Neural cell (in vitro differentiated cells): ENCODE measurements around the gene GRID1. TPM values are rescaled to one million over a fixed set of nuclear protein-coding genes. Genes with fewer than 3 reads are reported as not detected.

Experiments used
- H2AFZ ChIP-seq: fragments of 200-600, 300-800 bp; sonication (generic), shearing (Covaris generic); 2 replicates; pipeline ENCODE4 v1.6.0; 2014; ENCODE audit warnings: low read depth, mild to moderate bottlenecking, antibody characterized with exemption, low read length, moderate library complexity
- H3F3A ChIP-seq: fragments of 200-600 bp; shearing (Covaris generic); 2 replicates; pipeline ENCODE4 v1.6.1; 2016; ENCODE audit warnings: mild to moderate bottlenecking, moderate library complexity, mixed read lengths, antibody characterized with exemption, low read length; ENCODE audit not compliant: insufficient read depth, poor library complexity, severe bottlenecking
- H3K27ac ChIP-seq: fragments of 200-600, 300-800 bp; sonication (generic), shearing (Covaris generic); 2 replicates; pipeline ENCODE4 v1.5.1; 2014; ENCODE audit warnings: mild to moderate bottlenecking, low read length, moderate library complexity
- H3K27me3 ChIP-seq: fragments of 300-800, 200-600 bp; sonication (generic), shearing (Covaris generic); 2 replicates; pipeline ENCODE4 v1.6.0; 2014; ENCODE audit warnings: mild to moderate bottlenecking, low read depth, low read length, moderate library complexity; ENCODE audit not compliant: insufficient read depth
- H3K36me3 ChIP-seq: fragments of 300-800, 200-600 bp; sonication (generic), shearing (Covaris generic); 2 replicates; pipeline ENCODE4 v1.5.1; 2014; ENCODE audit warnings: mild to moderate bottlenecking, antibody characterized with exemption, low read length, moderate library complexity; ENCODE audit not compliant: insufficient read depth
- H3K4me2 ChIP-seq: fragments of 300-800, 200-600 bp; sonication (generic), shearing (Covaris generic); 2 replicates; pipeline ENCODE4 v1.6.0; 2014; ENCODE audit warnings: mild to moderate bottlenecking, low read length
- H3K4me3 ChIP-seq: fragments of 300-800, 200-600 bp; sonication (generic), shearing (Covaris generic); 2 replicates; pipeline ENCODE4 v1.5.1; 2014; ENCODE audit warnings: mild to moderate bottlenecking, low read length, moderate library complexity
- H3K79me2 ChIP-seq: fragments of 200-600 bp; shearing (Covaris generic); replicated peaks from 2 replicates; pipeline ENCODE4 v1.6.0; 2014; ENCODE audit warnings: mild to moderate bottlenecking, low read length, moderate library complexity; ENCODE audit not compliant: insufficient read depth
- H3K9ac ChIP-seq: fragments of 300-800, 200-600 bp; sonication (generic), shearing (Covaris generic); 2 replicates; pipeline ENCODE4 v1.6.1; 2016; ENCODE audit warnings: mild to moderate bottlenecking, low read length, mixed read lengths
- H3K9me2 ChIP-seq: fragments of 200-600 bp; shearing (Covaris generic); 2 replicates; pipeline ENCODE4 v1.6.1; 2016; ENCODE audit warnings: mild to moderate bottlenecking, low read length, mixed read lengths; ENCODE audit not compliant: insufficient read depth
- H3K9me3 ChIP-seq: fragments of 200-600, 300-800 bp; sonication (generic), shearing (Covaris generic); 2 replicates; pipeline ENCODE4 v1.6.1; 2016; ENCODE audit warnings: mild to moderate bottlenecking, mixed run types, low read length, moderate library complexity, mixed read lengths
- H4K20me1 ChIP-seq: fragments of 200-600 bp; shearing (Covaris generic); 2 replicates; pipeline ENCODE4 v1.6.1; 2016; ENCODE audit warnings: mild to moderate bottlenecking, mixed run types; ENCODE audit not compliant: insufficient read depth
- EP300 ChIP-seq: fragments of 450-650 bp; conservative IDR thresholded peaks from 2 replicates; pipeline ENCODE4 v1.6.1; 2014; ENCODE audit warnings: antibody characterized with exemption, mild to moderate bottlenecking, moderate library complexity; ENCODE audit not compliant: poor library complexity, severe bottlenecking
- EZH2 ChIP-seq: fragments of 200-600, 300-800 bp; shearing (Covaris generic), sonication (generic); IDR thresholded peaks from 2 replicates; pipeline ENCODE4 v1.6.1; 2014; ENCODE audit warnings: antibody characterized with exemption, low read length, borderline replicate concordance, mild to moderate bottlenecking; ENCODE audit not compliant: insufficient read depth, poor library complexity, severe bottlenecking
- MXI1 ChIP-seq: fragments of 450-650 bp; conservative IDR thresholded peaks from 2 replicates; pipeline ENCODE4 v1.6.1; 2014; ENCODE audit warnings: antibody characterized with exemption, mild to moderate bottlenecking; ENCODE audit not compliant: poor library complexity, severe bottlenecking
- POLR2AphosphoS5 ChIP-seq: IDR thresholded peaks from 2 replicates; pipeline ENCODE4 v1.6.1; 2012
- RAD21 ChIP-seq: fragments of 450-650 bp; conservative IDR thresholded peaks from 2 replicates; pipeline ENCODE4 v1.6.1; 2014; ENCODE audit warnings: antibody characterized with exemption, mild to moderate bottlenecking, moderate library complexity
- SMC3 ChIP-seq: fragments of 450-650 bp; conservative IDR thresholded peaks from 2 replicates; pipeline ENCODE4 v1.6.1; 2014; ENCODE audit warnings: antibody characterized with exemption, mild to moderate bottlenecking, moderate library complexity; ENCODE audit not compliant: poor library complexity
- TAF1 ChIP-seq: IDR thresholded peaks from 2 replicates; pipeline ENCODE4 v1.6.1; 2012; ENCODE audit warnings: low read depth
- polyA plus RNA-seq: library from polyadenylated mRNA; depleted of rRNA; stranded (reverse); fragments of >200 nt; gene quantifications from 2 replicates; pipeline ENCODE4 v1.2.3, GENCODE V29; 2014
- TF ChIP-seq, protein P1 (sequence below): IDR thresholded peaks from 2 replicates; pipeline ENCODE4 v1.6.1; 2012; ENCODE audit warnings: borderline replicate concordance
- TF ChIP-seq, protein P2 (sequence below): fragments of 450-650 bp; IDR thresholded peaks from 2 replicates; pipeline ENCODE4 v1.5.1; 2014; ENCODE audit warnings: antibody characterized with exemption, mild to moderate bottlenecking, moderate library complexity; ENCODE audit not compliant: poor library complexity, severe bottlenecking

GRID1 gene
- polyA plus RNA-seq, 1 donor from 2014 or later = 7.3 TPM

DNA sequence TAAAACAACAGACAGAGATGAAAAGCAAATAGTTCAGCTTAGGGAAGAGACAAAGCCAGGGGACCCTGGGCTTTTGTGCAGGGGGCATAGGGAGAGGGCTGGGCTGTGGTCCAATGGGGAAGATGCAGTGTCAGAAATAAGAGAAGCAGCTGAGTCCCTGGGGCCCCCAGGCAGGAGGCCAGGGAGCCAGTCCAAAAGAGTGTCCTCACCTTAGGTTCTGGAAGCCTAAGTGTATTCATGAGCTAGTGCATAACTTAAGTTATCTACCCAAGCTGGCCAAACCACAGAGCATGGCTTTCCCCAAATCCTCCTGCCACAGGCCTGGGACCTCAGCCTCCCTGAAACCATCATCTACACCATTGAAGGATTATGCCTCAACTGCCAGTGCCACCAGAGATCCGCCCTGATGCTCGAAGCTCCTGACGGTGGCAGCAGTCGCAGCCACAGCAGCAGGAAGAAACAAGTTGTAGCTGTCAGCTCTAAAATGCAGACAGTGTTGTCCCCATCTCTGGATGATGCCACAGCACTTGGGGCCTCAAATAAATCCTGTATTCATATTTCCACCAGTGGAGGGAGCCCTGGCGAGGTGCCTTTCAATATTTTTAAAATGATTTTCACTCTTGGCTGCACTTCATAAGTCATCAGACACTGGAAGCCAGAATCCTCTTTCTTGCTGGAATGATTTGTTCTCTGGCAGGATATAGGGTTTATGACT lies 574.6 kb downstream of the GRID1 start:
- no peak overlapping the region for H3K9ac ChIP-seq

DNA sequence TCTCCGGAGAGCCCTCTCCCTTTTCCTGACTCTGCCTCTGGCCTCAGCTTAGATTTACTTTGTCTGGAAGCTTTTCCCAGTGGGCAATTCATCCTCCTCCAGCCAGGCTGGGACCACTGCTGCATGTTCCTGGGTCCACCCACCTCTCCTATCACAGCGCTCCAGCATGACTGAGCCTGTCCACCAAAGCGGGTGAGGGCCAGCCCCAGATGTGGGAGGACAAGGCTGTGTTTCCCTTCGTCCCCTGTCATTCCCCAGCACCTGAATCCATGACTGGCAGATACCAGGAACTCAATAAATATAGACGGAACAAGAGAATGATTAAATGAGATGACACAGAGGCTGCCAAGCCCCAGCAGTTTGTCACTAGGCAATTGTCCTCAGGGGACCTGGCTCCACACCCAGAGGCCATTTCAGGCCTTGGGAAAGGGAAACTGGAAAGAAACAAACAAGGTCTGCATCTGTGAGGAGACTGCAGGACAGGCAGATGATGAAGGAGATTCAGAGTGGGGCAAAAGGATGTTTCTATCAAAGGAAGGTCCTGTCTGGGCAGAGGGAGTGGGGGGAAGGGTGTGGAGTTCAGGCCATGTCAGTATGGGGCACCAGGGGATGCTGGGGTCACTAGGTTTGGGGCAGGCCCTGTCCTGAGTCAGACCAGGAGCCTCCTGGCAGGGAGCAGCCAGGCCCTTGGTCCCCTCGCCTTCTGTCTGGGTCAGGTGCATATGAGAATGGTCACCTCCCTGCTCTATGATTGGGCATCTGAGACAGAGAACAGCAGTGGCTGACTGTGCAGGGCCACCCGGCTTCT lies 576.4 kb downstream of the GRID1 start:
- Histone ChIP-seq H3K9me2 (no peaks in the 10 kb centered on the region), H3F3A (no peaks in the 10 kb centered on the region), H3K4me2 (no peak overlapping the region), H3K27ac (no peak overlapping the region), H3K27me3 (no peaks in the 10 kb centered on the region), H3K4me3 (no peak overlapping the region), H4K20me1 (no peaks in the 10 kb centered on the region), H3K9ac (no peak overlapping the region), H3K36me3 (no peaks in the 10 kb centered on the region), H3K9me3 (no peaks in the 10 kb centered on the region), H3K79me2 (no peaks in the 10 kb centered on the region), H2AFZ (no peak overlapping the region)
- TF ChIP-seq POLR2AphosphoS5 = no peak
- no peak for TF ChIP-seq EP300
- TF ChIP-seq MXI1 = no peak
- no peak for TF ChIP-seq EZH2
- TF ChIP-seq SMC3 = no peak

More for the DNA sequence above, 574.6 kb downstream of the GRID1 start:
- H3K27me3 ChIP-seq = no peaks in the 10 kb centered on the region
- no peaks in the 10 kb centered on the region for H3K9me3 ChIP-seq
- H3K27ac ChIP-seq = no peak overlapping the region
- H3K36me3 ChIP-seq = no peaks in the 10 kb centered on the region
- no peak overlapping the region for H3K4me2 ChIP-seq
- no peaks in the 10 kb centered on the region for H3K79me2 ChIP-seq
- H2AFZ ChIP-seq = no peak overlapping the region
- TF ChIP-seq RAD21 = peak; percentile 17
- no peak for TF ChIP-seq TAF1
- TF ChIP-seq, protein P1, sequence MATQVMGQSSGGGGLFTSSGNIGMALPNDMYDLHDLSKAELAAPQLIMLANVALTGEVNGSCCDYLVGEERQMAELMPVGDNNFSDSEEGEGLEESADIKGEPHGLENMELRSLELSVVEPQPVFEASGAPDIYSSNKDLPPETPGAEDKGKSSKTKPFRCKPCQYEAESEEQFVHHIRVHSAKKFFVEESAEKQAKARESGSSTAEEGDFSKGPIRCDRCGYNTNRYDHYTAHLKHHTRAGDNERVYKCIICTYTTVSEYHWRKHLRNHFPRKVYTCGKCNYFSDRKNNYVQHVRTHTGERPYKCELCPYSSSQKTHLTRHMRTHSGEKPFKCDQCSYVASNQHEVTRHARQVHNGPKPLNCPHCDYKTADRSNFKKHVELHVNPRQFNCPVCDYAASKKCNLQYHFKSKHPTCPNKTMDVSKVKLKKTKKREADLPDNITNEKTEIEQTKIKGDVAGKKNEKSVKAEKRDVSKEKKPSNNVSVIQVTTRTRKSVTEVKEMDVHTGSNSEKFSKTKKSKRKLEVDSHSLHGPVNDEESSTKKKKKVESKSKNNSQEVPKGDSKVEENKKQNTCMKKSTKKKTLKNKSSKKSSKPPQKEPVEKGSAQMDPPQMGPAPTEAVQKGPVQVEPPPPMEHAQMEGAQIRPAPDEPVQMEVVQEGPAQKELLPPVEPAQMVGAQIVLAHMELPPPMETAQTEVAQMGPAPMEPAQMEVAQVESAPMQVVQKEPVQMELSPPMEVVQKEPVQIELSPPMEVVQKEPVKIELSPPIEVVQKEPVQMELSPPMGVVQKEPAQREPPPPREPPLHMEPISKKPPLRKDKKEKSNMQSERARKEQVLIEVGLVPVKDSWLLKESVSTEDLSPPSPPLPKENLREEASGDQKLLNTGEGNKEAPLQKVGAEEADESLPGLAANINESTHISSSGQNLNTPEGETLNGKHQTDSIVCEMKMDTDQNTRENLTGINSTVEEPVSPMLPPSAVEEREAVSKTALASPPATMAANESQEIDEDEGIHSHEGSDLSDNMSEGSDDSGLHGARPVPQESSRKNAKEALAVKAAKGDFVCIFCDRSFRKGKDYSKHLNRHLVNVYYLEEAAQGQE = no peak
- TF ChIP-seq POLR2AphosphoS5 = no peak
- TF ChIP-seq, protein P2, sequence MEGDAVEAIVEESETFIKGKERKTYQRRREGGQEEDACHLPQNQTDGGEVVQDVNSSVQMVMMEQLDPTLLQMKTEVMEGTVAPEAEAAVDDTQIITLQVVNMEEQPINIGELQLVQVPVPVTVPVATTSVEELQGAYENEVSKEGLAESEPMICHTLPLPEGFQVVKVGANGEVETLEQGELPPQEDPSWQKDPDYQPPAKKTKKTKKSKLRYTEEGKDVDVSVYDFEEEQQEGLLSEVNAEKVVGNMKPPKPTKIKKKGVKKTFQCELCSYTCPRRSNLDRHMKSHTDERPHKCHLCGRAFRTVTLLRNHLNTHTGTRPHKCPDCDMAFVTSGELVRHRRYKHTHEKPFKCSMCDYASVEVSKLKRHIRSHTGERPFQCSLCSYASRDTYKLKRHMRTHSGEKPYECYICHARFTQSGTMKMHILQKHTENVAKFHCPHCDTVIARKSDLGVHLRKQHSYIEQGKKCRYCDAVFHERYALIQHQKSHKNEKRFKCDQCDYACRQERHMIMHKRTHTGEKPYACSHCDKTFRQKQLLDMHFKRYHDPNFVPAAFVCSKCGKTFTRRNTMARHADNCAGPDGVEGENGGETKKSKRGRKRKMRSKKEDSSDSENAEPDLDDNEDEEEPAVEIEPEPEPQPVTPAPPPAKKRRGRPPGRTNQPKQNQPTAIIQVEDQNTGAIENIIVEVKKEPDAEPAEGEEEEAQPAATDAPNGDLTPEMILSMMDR = peak; percentile 32
- no peak for TF ChIP-seq EP300
- TF ChIP-seq MXI1 = no peak
- TF ChIP-seq SMC3 = no peak
- TF ChIP-seq EZH2 = no peak
- no peaks in the 10 kb centered on the region for H3F3A ChIP-seq
- H3K4me3 ChIP-seq = no peak overlapping the region
- H4K20me1 ChIP-seq = no peaks in the 10 kb centered on the region
- H3K9me2 ChIP-seq = no peaks in the 10 kb centered on the region
